Astrocyte (in vitro differentiated cells and primary cell): ENCODE data around the gene FUT6. TPM values are rescaled to one million over a fixed set of nuclear protein-coding genes. Genes with fewer than 3 reads are reported as not detected.

Experiments
- DNase-seq: peaks from one replicate; pipeline ENCODE4 v3.0.0-alpha.2; 2010; ENCODE audit warnings: low read depth
- FAIRE-seq: peaks from 2 replicates; lab custom pipeline; 2011; peaks lifted over from hg19 to GRCh38; lab: Jason Lieb, UNC
- H2AFZ ChIP-seq: 2 replicates; pipeline ENCODE4 v1.6.0; 2012; ENCODE audit warnings: low read depth, low read length, inconsistent platforms
- H3K27ac ChIP-seq: 2 replicates; pipeline ENCODE4 v1.5.1; 2011; ENCODE audit warnings: low read depth, low read length, inconsistent platforms
- H3K27me3 ChIP-seq: 2 replicates; pipeline ENCODE4 v1.6.0; 2011; ENCODE audit warnings: low read length, inconsistent platforms; ENCODE audit not compliant: insufficient read depth
- H3K36me3 ChIP-seq: 2 replicates; pipeline ENCODE4 v1.5.1; 2011; ENCODE audit warnings: low read length, inconsistent platforms; ENCODE audit not compliant: insufficient read depth
- H3K4me1 ChIP-seq: 2 replicates; pipeline ENCODE4 v1.5.1; 2011; ENCODE audit warnings: low read length, inconsistent platforms; ENCODE audit not compliant: insufficient read depth
- H3K4me2 ChIP-seq: 2 replicates; pipeline ENCODE4 v1.6.0; 2012; ENCODE audit warnings: low read length, inconsistent platforms
- H3K4me3 ChIP-seq: 2 replicates; pipeline ENCODE4 v1.5.1; 2011; ENCODE audit warnings: low read depth, mild to moderate bottlenecking, low read length, inconsistent platforms; ENCODE audit not compliant: insufficient read depth
- H3K79me2 ChIP-seq: 2 replicates; pipeline ENCODE4 v1.6.0; 2012; ENCODE audit warnings: mild to moderate bottlenecking, low read length, inconsistent platforms; ENCODE audit not compliant: insufficient read depth
- H3K9ac ChIP-seq: 2 replicates; pipeline ENCODE4 v1.6.0; 2012; ENCODE audit warnings: mild to moderate bottlenecking, low read length, inconsistent platforms
- H3K9me3 ChIP-seq: 2 replicates; pipeline ENCODE4 v1.5.1; 2012; ENCODE audit warnings: low read depth, mild to moderate bottlenecking, low read length, inconsistent platforms; ENCODE audit not compliant: insufficient read depth
- H4K20me1 ChIP-seq: 2 replicates; pipeline ENCODE4 v1.6.0; 2012; ENCODE audit warnings: low read length, inconsistent platforms; ENCODE audit not compliant: insufficient read depth
- H3K27ac Mint-ChIP-seq: one replicate; pipeline ENCODE4 v1.8.0; 2021; ENCODE audit warnings: mild to moderate bottlenecking, mixed read lengths; ENCODE audit not compliant: unreplicated experiment
- H3K27me3 Mint-ChIP-seq: one replicate; pipeline ENCODE4 v1.8.0; 2021; ENCODE audit warnings: low read depth, mixed read lengths; ENCODE audit not compliant: unreplicated experiment
- H3K36me3 Mint-ChIP-seq: one replicate; pipeline ENCODE4 v1.8.0; 2021; ENCODE audit warnings: low read depth, mixed read lengths; ENCODE audit not compliant: unreplicated experiment
- H3K4me1 Mint-ChIP-seq: one replicate; pipeline ENCODE4 v1.8.0; 2021; ENCODE audit warnings: low read depth, mixed read lengths; ENCODE audit not compliant: unreplicated experiment
- H3K4me3 Mint-ChIP-seq: one replicate; pipeline ENCODE4 v1.8.0; 2021; ENCODE audit warnings: mild to moderate bottlenecking, moderate library complexity, mixed read lengths; ENCODE audit not compliant: unreplicated experiment
- H3K9me3 Mint-ChIP-seq: one replicate; pipeline ENCODE4 v1.8.0; 2021; ENCODE audit warnings: mild to moderate bottlenecking, mixed read lengths; ENCODE audit not compliant: unreplicated experiment
- CTCF ChIP-seq: IDR thresholded peaks from 2 replicates; pipeline ENCODE4 v1.5.1; 2011; ENCODE audit warnings: low read depth, mild to moderate bottlenecking, inconsistent platforms, low read length, moderate library complexity; ENCODE audit not compliant: insufficient read depth
- EZH2 ChIP-seq: IDR thresholded peaks from 2 replicates; pipeline ENCODE4 v1.6.1; 2012; ENCODE audit warnings: mild to moderate bottlenecking, low read length, inconsistent platforms; ENCODE audit not compliant: insufficient read depth
- total RNA-seq: library from RNA; stranded (reverse); gene quantifications from 2 replicates; pipeline ENCODE4 v1.2.1, GENCODE V29; 2021

The FUT6 gene
- total RNA-seq, 1 donor from 2014 or later, result 0.09 TPM

- H3K4me1 Mint-ChIP-seq, result no peaks in the 10 kb centered on the region
- H3K4me3 Mint-ChIP-seq, result no peak overlapping the region
- Histone ChIP-seq H3K4me2 (no peak overlapping the region), H3K9me3 (no peaks in the 10 kb centered on the region), H3K27me3 (no peaks in the 10 kb centered on the region), H3K9ac (no peak overlapping the region), H3K79me2 (no peaks in the 10 kb centered on the region), H3K4me3 (no peak overlapping the region), H3K27ac (no peak overlapping the region), H3K36me3 (no peaks in the 10 kb centered on the region), H3K4me1 (peaks cover 6% of the 10 kb centered on the region), H4K20me1 (no peaks in the 10 kb centered on the region), H2AFZ (no peak overlapping the region)
- H3K36me3 Mint-ChIP-seq, result peaks cover 3% of the 10 kb centered on the region
- TF ChIP-seq EZH2 (no peak), CTCF (no peak)
- DNase-seq (no peak), FAIRE-seq (no peak)
- H3K27me3 Mint-ChIP-seq, result peaks cover 8% of the 10 kb centered on the region
- no peaks in the 10 kb centered on the region for H3K9me3 Mint-ChIP-seq
- H3K27ac Mint-ChIP-seq, result no peak overlapping the region
Observed at GRCh38 chr19:5823579-5824281, 15.8 kb downstream of the FUT6 start.

GRCh38 chr19:5822181-5822844 is 17.2 kb downstream of the FUT6 start:
- peaks cover 3% of the 10 kb centered on the region for H3K27me3 ChIP-seq
- DNase-seq, result no peak
- H3K9me3 ChIP-seq, result no peaks in the 10 kb centered on the region
- H3K36me3 Mint-ChIP-seq, result peaks cover 3% of the 10 kb centered on the region
- no peak overlapping the region for H3K4me2 ChIP-seq
- H3K36me3 ChIP-seq, result no peaks in the 10 kb centered on the region
- no peaks in the 10 kb centered on the region for H3K79me2 ChIP-seq
- TF ChIP-seq EZH2 (no peak), CTCF (no peak)
- no peaks in the 10 kb centered on the region for H3K4me1 ChIP-seq
- H3K9ac ChIP-seq, result no peak overlapping the region
- no peak for FAIRE-seq
- H3K27ac Mint-ChIP-seq, result no peak overlapping the region
- no peaks in the 10 kb centered on the region for H3K9me3 Mint-ChIP-seq
- no peaks in the 10 kb centered on the region for H3K4me1 Mint-ChIP-seq
- H3K27me3 Mint-ChIP-seq, result peaks cover 16% of the 10 kb centered on the region
- H2AFZ ChIP-seq, result no peak overlapping the region
- H3K4me3 ChIP-seq, result no peak overlapping the region
- no peaks in the 10 kb centered on the region for H4K20me1 ChIP-seq
- H3K4me3 Mint-ChIP-seq, result no peak overlapping the region
- no peak overlapping the region for H3K27ac ChIP-seq
